GM23338 (cell line): ENCODE data around the gene DPF3. TPM values are rescaled to one million over a fixed set of nuclear protein-coding genes. Genes with fewer than 3 reads are reported as not detected.

Experiments used
- ATAC-seq: fragments of 200-7000 bp; cut with Tn5 transposase; 3 replicates; pipeline ENCODE4 v1.9.1; 2020
- DNase-seq: peaks from one replicate; pipeline ENCODE4 v3.0.0-alpha.2; 2015; ENCODE audit warnings: low spot score
- H2AFZ ChIP-seq: fragments of 200-600 bp; sonication (generic); 2 replicates; pipeline ENCODE4 v1.8.0; 2016; ENCODE audit warnings: antibody characterized with exemption, mild to moderate bottlenecking, moderate library complexity
- H3F3A ChIP-seq: fragments of 200-600 bp; sonication (generic); replicated peaks from 2 replicates; pipeline ENCODE4 v1.8.0; 2017; ENCODE audit warnings: antibody characterized with exemption, mixed run types, low read depth
- H3K27ac ChIP-seq: fragments of 200-600 bp; sonication (generic); 2 replicates; pipeline ENCODE4 v1.6.1; 2016; ENCODE audit warnings: low read depth
- H3K27me3 ChIP-seq: fragments of 200-600 bp; sonication (generic); 2 replicates; pipeline ENCODE4 v1.8.0; 2016; ENCODE audit warnings: mild to moderate bottlenecking, mixed run types, moderate library complexity; ENCODE audit not compliant: insufficient read depth
- H3K36me3 ChIP-seq: fragments of 200-600 bp; sonication (generic); 2 replicates; pipeline ENCODE4 v1.8.0; 2016; ENCODE audit warnings: mild to moderate bottlenecking; ENCODE audit not compliant: insufficient read depth
- H3K4me1 ChIP-seq: fragments of 200-600 bp; sonication (generic); 2 replicates; pipeline ENCODE4 v1.8.0; 2016; ENCODE audit warnings: mild to moderate bottlenecking, moderate library complexity; ENCODE audit not compliant: insufficient read depth
- H3K4me2 ChIP-seq: fragments of 200-600 bp; sonication (generic); 2 replicates; pipeline ENCODE4 v1.7.1; 2017; ENCODE audit warnings: mixed run types
- H3K4me3 ChIP-seq: fragments of 200-600 bp; sonication (generic); 2 replicates; pipeline ENCODE4 v1.6.1; 2016; ENCODE audit warnings: mixed run types
- H3K79me2 ChIP-seq: fragments of 200-600 bp; sonication (generic); replicated peaks from 2 replicates; pipeline ENCODE4 v1.8.0; 2017; ENCODE audit warnings: mild to moderate bottlenecking; ENCODE audit not compliant: insufficient read depth
- H3K9me2 ChIP-seq: fragments of 200-600 bp; sonication (generic); 2 replicates; pipeline ENCODE4 v1.8.0; 2017; ENCODE audit not compliant: insufficient read depth
- H4K20me1 ChIP-seq: fragments of 200-600 bp; sonication (generic); replicated peaks from 2 replicates; pipeline ENCODE4 v1.8.0; 2017; ENCODE audit warnings: mild to moderate bottlenecking; ENCODE audit not compliant: insufficient read depth
- H3K27ac Mint-ChIP-seq: 2 replicates; pipeline ENCODE4 v1.8.0; 2020; ENCODE audit warnings: inconsistent platforms, mild to moderate bottlenecking, moderate library complexity, mixed read lengths
- H3K27me3 Mint-ChIP-seq: 3 replicates; pipeline ENCODE4 v1.8.0; 2022; ENCODE audit warnings: low read depth, mild to moderate bottlenecking, moderate library complexity, mixed read lengths, inconsistent platforms; ENCODE audit not compliant: insufficient read depth, poor library complexity
- H3K36me3 Mint-ChIP-seq: 3 replicates; pipeline ENCODE4 v1.8.0; 2021; ENCODE audit warnings: low read depth, mild to moderate bottlenecking, inconsistent platforms, moderate library complexity, mixed read lengths
- H3K4me1 Mint-ChIP-seq: 3 replicates; pipeline ENCODE4 v1.8.0; 2020; ENCODE audit warnings: mild to moderate bottlenecking, inconsistent platforms, mixed read lengths
- H3K4me3 Mint-ChIP-seq: 3 replicates; pipeline ENCODE4 v1.8.0; 2021; ENCODE audit warnings: moderate library complexity, mild to moderate bottlenecking, inconsistent platforms, mixed read lengths
- H3K9me3 Mint-ChIP-seq: 3 replicates; pipeline ENCODE4 v1.8.0; 2020; ENCODE audit warnings: moderate library complexity, mild to moderate bottlenecking, inconsistent platforms, mixed read lengths
- CTCF ChIP-seq, 2 experiments: fragments of 200-600 bp in 1 of 2; sonication (generic) in 1 of 2; conservative IDR thresholded peaks; 2 replicates each; pipeline versions ENCODE4 v1.5.1 to v1.6.1; 2016 to 2017; ENCODE audit warnings: antibody characterized with exemption in 2 of 2, low read depth in 2 of 2, mild to moderate bottlenecking in 2 of 2, moderate library complexity in 1 of 2
- ETS1 ChIP-seq: IDR thresholded peaks from 2 replicates; pipeline ENCODE4 v1.6.1; 2016; ENCODE audit warnings: antibody characterized with exemption
- EZH2phosphoT487 ChIP-seq: fragments of 200-600 bp; sonication (generic); IDR thresholded peaks from one replicate; pipeline ENCODE4 v1.8.1; 2018; ENCODE audit warnings: antibody characterized with exemption; ENCODE audit not compliant: unreplicated experiment
- NANOG ChIP-seq: IDR thresholded peaks from 2 replicates; pipeline ENCODE4 v1.6.1; 2016; ENCODE audit warnings: antibody characterized with exemption, borderline replicate concordance
- POLR2AphosphoS5 ChIP-seq: IDR thresholded peaks from 2 replicates; pipeline ENCODE4 v1.6.1; 2016; ENCODE audit warnings: antibody characterized with exemption, low read depth
- REST ChIP-seq: IDR thresholded peaks from one replicate; pipeline ENCODE4 v1.6.1; 2018; ENCODE audit warnings: antibody characterized with exemption; ENCODE audit not compliant: unreplicated experiment
- STAT1 ChIP-seq: IDR thresholded peaks from one replicate; pipeline ENCODE4 v1.6.1; 2016; ENCODE audit warnings: antibody characterized with exemption; ENCODE audit not compliant: unreplicated experiment
- ZNF114 ChIP-seq: fragments of 250-450 bp; sonication (Bioruptor Pico); IDR thresholded peaks from 2 replicates; pipeline ENCODE4 v1.5.0; 2020; ENCODE audit warnings: mild to moderate bottlenecking, moderate library complexity
- polyA plus RNA-seq: library from polyadenylated mRNA; unstranded; fragments of >200 nt; fragmentation: Nextera tagmentation; extraction: Ambion mirVana; gene quantifications from 2 replicates; pipeline ENCODE4 v1.2.1, GENCODE V29; 2016
- total RNA-seq: library from RNA; depleted of rRNA; stranded (reverse); fragments of >200 nt; shearing (Covaris generic); gene quantifications from 2 replicates; pipeline ENCODE4 v1.2.3, GENCODE V29; 2014

The DPF3 gene
- total and polyA plus RNA-seq, 2 experiments from 2014 or later: 0.18 to 1.0 TPM

- peaks cover 4% of the 10 kb centered on the region; the same call in 1 of the 3 replicates for H3K36me3 Mint-ChIP-seq
- Histone ChIP-seq H3K4me2 (no peak overlapping the region), H3K27ac (no peak overlapping the region), H3K36me3 (no peaks in the 10 kb centered on the region), H3K9me2 (0 out of 2 replicates have a peak, but pooled peaks cover 9% of the 10 kb centered on the region), H3K79me2 (no peaks in the 10 kb centered on the region), H2AFZ (no peak overlapping the region), H3K27me3 (no peaks in the 10 kb centered on the region), H3K4me1 (no peaks in the 10 kb centered on the region), H4K20me1 (no peaks in the 10 kb centered on the region), H3K4me3 (no peak overlapping the region), H3F3A (no peaks in the 10 kb centered on the region)
- no peak overlapping the region for H3K4me3 Mint-ChIP-seq
- peaks cover 9% of the 10 kb centered on the region for H3K9me3 Mint-ChIP-seq
- H3K4me1 Mint-ChIP-seq: peaks cover 7% of the 10 kb centered on the region
- DNase-seq (peak; percentile 18), ATAC-seq (no peak)
- H3K27ac Mint-ChIP-seq: no peak overlapping the region
- H3K27me3 Mint-ChIP-seq: peaks cover 2% of the 10 kb centered on the region
- TF ChIP-seq REST (no peak), CTCF (conservative IDR thresholded peaks at IDR 0.05; ENCODE audit: low read depth in 2 of 2) (0 out of 4 replicates have a peak, but pooled peaks of 1 of the 2 experiments have one; percentile 16)
Measured at GRCh38 chr14:72644758-72645489, 249.0 kb downstream of the DPF3 start.

GRCh38 chr14:72644038-72644437, 249.9 kb downstream of the DPF3 start:
- H3K27ac Mint-ChIP-seq: no peak overlapping the region
- H3K27me3 Mint-ChIP-seq: peaks cover 2% of the 10 kb centered on the region
- H4K20me1 ChIP-seq: no peaks in the 10 kb centered on the region
- no peak overlapping the region for H3K4me3 ChIP-seq
- H3K4me3 Mint-ChIP-seq: no peak overlapping the region; the same call in 2 of the 3 replicates
- H2AFZ ChIP-seq: no peak overlapping the region
- H3K27me3 ChIP-seq: no peaks in the 10 kb centered on the region
- ATAC-seq (no peak), DNase-seq (no peak)
- H3K36me3 ChIP-seq: no peaks in the 10 kb centered on the region
- H3K9me3 Mint-ChIP-seq: peaks cover 16% of the 10 kb centered on the region
- no peaks in the 10 kb centered on the region for H3K79me2 ChIP-seq
- H3K36me3 Mint-ChIP-seq: peaks cover 4% of the 10 kb centered on the region; the same call in 1 of the 3 replicates
- H3K27ac ChIP-seq: no peak overlapping the region
- H3K4me1 Mint-ChIP-seq: peaks cover 7% of the 10 kb centered on the region
- no peaks in the 10 kb centered on the region for H3K4me1 ChIP-seq
- no peak overlapping the region for H3K4me2 ChIP-seq
- H3F3A ChIP-seq: no peaks in the 10 kb centered on the region
- 0 out of 2 replicates have a peak, but pooled peaks cover 9% of the 10 kb centered on the region for H3K9me2 ChIP-seq
- no peak for TF ChIP-seq ETS1
- TF ChIP-seq POLR2AphosphoS5: no peak
- TF ChIP-seq CTCF (conservative IDR thresholded peaks at IDR 0.05; ENCODE audit: low read depth in 2 of 2): no peak
- TF ChIP-seq STAT1: no peak
- no peak for TF ChIP-seq ZNF114 (CRISPR knock-in tag)
- TF ChIP-seq NANOG: no peak
- TF ChIP-seq EZH2phosphoT487: no peak
